Caco-2 (cell line): Measurements from ENCODE around the gene TCHP. TPM values are rescaled to one million over a fixed set of nuclear protein-coding genes. Genes with fewer than 3 reads are reported as not detected.

Experiments
- BruUV-seq: library from RNA; stranded (reverse); fragments of 400-500 nt; replicated peaks from 2 replicates; lab custom pipeline; 2021; lab: Mats Ljungman, UMichigan
- CTCF ChIA-PET: fragments of 300-600 bp; sonication (Branson Sonifier 250); formaldehyde crosslinking; loops from one replicate; lab custom pipeline; 2022; ENCODE audit warnings: antibody characterized with exemption; lab: Charles Lee
- POLR2A ChIA-PET: fragments of 300-600 bp; sonication (Branson Sonifier 250); formaldehyde crosslinking; loops from one replicate; lab custom pipeline; 2022; ENCODE audit warnings: antibody characterized with exemption; lab: Charles Lee
- DNase-seq, 2 experiments: peaks; one replicate each; pipeline versions ENCODE4 v3.0.0 to v3.0.0-alpha.2; 2020 to 2022
- H3K27me3 ChIP-seq: replicated peaks from 2 replicates; pipeline ENCODE4 v1.6.0; 2011; ENCODE audit warnings: low read length; ENCODE audit not compliant: control insufficient read depth, insufficient read depth
- H3K36me3 ChIP-seq: 2 replicates; pipeline ENCODE4 v1.5.1; 2011; ENCODE audit warnings: low read length; ENCODE audit not compliant: control insufficient read depth, insufficient read depth
- H3K4me1 ChIP-seq: fragments of 250-450 bp; sonication (Bioruptor Pico); 2 replicates; pipeline ENCODE4 v1.5.1; 2020; ENCODE audit warnings: mild to moderate bottlenecking
- H3K4me3 ChIP-seq: 2 replicates; pipeline ENCODE4 v1.5.1; 2011; ENCODE audit warnings: low read depth, mild to moderate bottlenecking, control low read depth, low read length
- H3K9me3 ChIP-seq: fragments of 250-450 bp; sonication (Bioruptor Pico); 2 replicates; pipeline ENCODE4 v1.5.1; 2020; ENCODE audit warnings: mild to moderate bottlenecking, moderate library complexity
- H3K27ac Mint-ChIP-seq: one replicate; pipeline ENCODE4 v1.8.0; 2022; ENCODE audit warnings: mixed read lengths; ENCODE audit not compliant: unreplicated experiment
- H3K27me3 Mint-ChIP-seq: one replicate; pipeline ENCODE4 v1.8.0; 2022; ENCODE audit warnings: mixed read lengths; ENCODE audit not compliant: insufficient read depth, unreplicated experiment
- H3K36me3 Mint-ChIP-seq: one replicate; pipeline ENCODE4 v1.8.0; 2022; ENCODE audit warnings: mild to moderate bottlenecking, mixed read lengths; ENCODE audit not compliant: insufficient read depth, unreplicated experiment
- H3K4me1 Mint-ChIP-seq: one replicate; pipeline ENCODE4 v1.8.0; 2022; ENCODE audit warnings: low read depth, mixed read lengths; ENCODE audit not compliant: unreplicated experiment
- H3K4me3 Mint-ChIP-seq: one replicate; pipeline ENCODE4 v1.8.0; 2022; ENCODE audit warnings: mild to moderate bottlenecking, moderate library complexity, mixed read lengths; ENCODE audit not compliant: unreplicated experiment
- H3K9me3 Mint-ChIP-seq: one replicate; pipeline ENCODE4 v1.8.0; 2022; ENCODE audit warnings: mixed read lengths; ENCODE audit not compliant: unreplicated experiment
- CTCF ChIP-seq, 2 experiments: fragments of 200-600 bp in 1 of 2; IDR thresholded peaks; 1 replicate in 1 of 2; 2 replicates in 1 of 2; pipeline versions ENCODE4 v1.5.1 to v1.8.0; 2011 to 2022; ENCODE audit warnings: antibody characterized with exemption in 1 of 2, control low read depth in 1 of 2, inconsistent platforms in 1 of 2, low read depth in 1 of 2, low read length in 1 of 2, mild to moderate bottlenecking in 1 of 2, moderate library complexity in 1 of 2; ENCODE audit not compliant: insufficient read depth in 1 of 2, severe bottlenecking in 1 of 2, unreplicated experiment in 1 of 2
- intact Hi-C: fragments of 100-400 bp; cut with micrococcal nuclease; formaldehyde crosslinking; loops from one replicate; pipeline ENCODE4 v1.10.0; 2022; ENCODE audit not compliant: unreplicated experiment
- total RNA-seq: library from RNA; stranded (reverse); gene quantifications from 2 replicates; pipeline ENCODE4 v1.2.3, GENCODE V29; 2022

TCHP gene
- total RNA-seq, 1 experiment from 2014 or later, result 17.7 TPM

GRCh38 chr12:109940339-109940923, 40.4 kb downstream of the TCHP start:
- POLR2A ChIA-PET, result interaction anchor here (0.5 kb wide), 1 partner anchor 491 kb away, joined by 4 read pairs; no protein-coding TSS in a partner anchor
- Mint-ChIP-seq H3K4me3 (no peak overlapping the region), H3K36me3 (peaks cover 25% of the 10 kb centered on the region), H3K27ac (no peak overlapping the region), H3K9me3 (no peaks in the 10 kb centered on the region), H3K4me1 (no peaks in the 10 kb centered on the region), H3K27me3 (no peaks in the 10 kb centered on the region)
- CTCF ChIA-PET, result no interaction called here
- Histone ChIP-seq H3K27me3 (no peaks in the 10 kb centered on the region), H3K4me1 (no peaks in the 10 kb centered on the region), H3K36me3 (no peaks in the 10 kb centered on the region; the same call in 1 of the 2 replicates), H3K4me3 (no peak overlapping the region), H3K9me3 (no peaks in the 10 kb centered on the region)
- intact Hi-C loops, result no loop called here
- no TSS peak for BruUV-seq
- no peak for TF ChIP-seq CTCF (IDR thresholded peaks at IDR 0.05; ENCODE audit: insufficient read depth in 1 of 2, low read depth in 1 of 2, low read length in 1 of 2, severe bottlenecking in 1 of 2, unreplicated experiment in 1 of 2)
- no peak for DNase-seq

- intact Hi-C loops, result no loop called here
- no peaks in the 10 kb centered on the region for H3K4me1 ChIP-seq
- peaks cover 13% of the 10 kb centered on the region for H3K36me3 Mint-ChIP-seq
- H3K4me3 ChIP-seq, result no peak overlapping the region
- DNase-seq, result no peak
- H3K36me3 ChIP-seq, result no peaks in the 10 kb centered on the region; the same call in 1 of the 2 replicates
- TF ChIP-seq CTCF (IDR thresholded peaks at IDR 0.05; ENCODE audit: insufficient read depth in 1 of 2, low read depth in 1 of 2, low read length in 1 of 2, severe bottlenecking in 1 of 2, unreplicated experiment in 1 of 2), result no peak
- no peaks in the 10 kb centered on the region for H3K9me3 ChIP-seq
- no peak overlapping the region for H3K27ac Mint-ChIP-seq
- no peaks in the 10 kb centered on the region for H3K27me3 Mint-ChIP-seq
- H3K4me1 Mint-ChIP-seq, result no peaks in the 10 kb centered on the region
- no TSS peak for BruUV-seq
- ChIA-PET POLR2A (no interaction called here), CTCF (no interaction called here)
- H3K27me3 ChIP-seq, result no peaks in the 10 kb centered on the region
- H3K4me3 Mint-ChIP-seq, result no peak overlapping the region
- H3K9me3 Mint-ChIP-seq, result no peaks in the 10 kb centered on the region
Observed at GRCh38 chr12:109943811-109944210, 43.7 kb downstream of the TCHP start.

GRCh38 chr12:109944561-109945359, 44.7 kb downstream of the TCHP start:
- no peaks in the 10 kb centered on the region for H3K36me3 ChIP-seq
- Mint-ChIP-seq H3K4me1 (no peaks in the 10 kb centered on the region), H3K9me3 (no peaks in the 10 kb centered on the region), H3K4me3 (no peak overlapping the region), H3K27me3 (no peaks in the 10 kb centered on the region), H3K27ac (no peak overlapping the region), H3K36me3 (peaks cover 7% of the 10 kb centered on the region)
- BruUV-seq, result no TSS peak
- no peaks in the 10 kb centered on the region for H3K4me1 ChIP-seq
- H3K27me3 ChIP-seq, result no peaks in the 10 kb centered on the region
- POLR2A ChIA-PET, result no interaction called here
- peak in 1 of 2 experiments; percentile 22 for TF ChIP-seq CTCF (IDR thresholded peaks at IDR 0.05; ENCODE audit: insufficient read depth in 1 of 2, low read depth in 1 of 2, low read length in 1 of 2, severe bottlenecking in 1 of 2, unreplicated experiment in 1 of 2)
- H3K4me3 ChIP-seq, result no peak overlapping the region
- H3K9me3 ChIP-seq, result no peaks in the 10 kb centered on the region
- peak in 1 of 2 experiments; percentile 25 for DNase-seq
- CTCF ChIA-PET, result no interaction called here
- intact Hi-C loops, result no loop called here
